K562 (cell line): ENCODE results near the gene RASIP1. TPM values are rescaled to one million over a fixed set of nuclear protein-coding genes. Genes with fewer than 3 reads are reported as not detected.

Experiments used
- ATAC-seq: fragments of 200-7000 bp; cut with Tn5 transposase; 3 replicates; pipeline ENCODE4 v1.9.1; 2020; ENCODE audit warnings: moderate library complexity
- BruUV-seq: library from RNA; stranded (reverse); fragments of 400-500 nt; replicated peaks from 2 replicates; lab custom pipeline; 2021; lab: Mats Ljungman, UMichigan
- CTCF ChIA-PET: fragments of 300-600 bp; formaldehyde crosslinking; extraction: SDS; loops from one replicate; lab custom pipeline; 2021; ENCODE audit warnings: low intra/inter-chr PET ratio; lab: Yijun Ruan, JAX
- POLR2A ChIA-PET: fragments of 300-600, 350-650 bp; sonication (Branson Sonifier 250); formaldehyde crosslinking; extraction: SDS; loops from one replicate; lab custom pipeline; 2021; ENCODE audit warnings: antibody characterized with exemption, inconsistent platforms; lab: Yijun Ruan, JAX
- DNase-seq, 4 experiments: peaks; one replicate each; pipeline versions ENCODE4 v3.0.0 to v3.0.0-alpha.2; 2011 to 2018; ENCODE audit warnings: low spot score in 3 of 4, mixed read lengths in 3 of 4; ENCODE audit errors: extremely low read depth in 1 of 4
- FAIRE-seq: peaks from 2 replicates; lab custom pipeline; 2011; peaks lifted over from hg19 to GRCh38; lab: Jason Lieb, UNC
- H2AFZ ChIP-seq: 2 replicates; pipeline ENCODE4 v1.6.0; 2011; ENCODE audit warnings: low read depth, low read length, control low read depth, inconsistent platforms
- H3K27ac ChIP-seq: fragments of 200-600 bp; 3 replicates; pipeline ENCODE4 v1.8.0; 2011; ENCODE audit warnings: low read depth, mild to moderate bottlenecking, control low read depth, inconsistent platforms, low read length, moderate library complexity, mixed read lengths; ENCODE audit errors: extremely low read depth
- H3K27me3 ChIP-seq, 2 experiments: fragments of 300-600 bp in 1 of 2; 2 replicates in 1 of 2; 3 replicates in 1 of 2; pipeline versions ENCODE4 v1.6.0 to v1.8.0; 2011; ENCODE audit warnings: inconsistent platforms in 2 of 2, low read length in 2 of 2, mild to moderate bottlenecking in 1 of 2, mixed read lengths in 1 of 2, moderate library complexity in 1 of 2; ENCODE audit not compliant: control insufficient read depth in 2 of 2, insufficient read depth in 2 of 2
- H3K36me3 ChIP-seq: fragments of 300-600 bp; 3 replicates; pipeline ENCODE4 v1.8.0; 2011; ENCODE audit warnings: mild to moderate bottlenecking, low read length, inconsistent platforms; ENCODE audit not compliant: control insufficient read depth, insufficient read depth
- H3K4me1 ChIP-seq, 2 experiments: fragments of 200-600 bp in 1 of 2; replicated peaks in 1 of 2; 2 replicates in 1 of 2; 3 replicates in 1 of 2; pipeline versions ENCODE4 v1.5.1 to v1.8.0; 2011; ENCODE audit warnings: inconsistent platforms in 2 of 2, low read length in 2 of 2, mild to moderate bottlenecking in 1 of 2, mixed read lengths in 1 of 2, moderate library complexity in 1 of 2; ENCODE audit not compliant: control insufficient read depth in 2 of 2, insufficient read depth in 2 of 2
- H3K4me2 ChIP-seq: 2 replicates; pipeline ENCODE4 v1.6.1; 2011; ENCODE audit warnings: low read length, control low read depth, inconsistent platforms, mixed read lengths; ENCODE audit not compliant: insufficient read depth
- H3K4me3 ChIP-seq: fragments of 200-600 bp; sonication (generic), shearing (Covaris generic); 2 replicates; pipeline ENCODE4 v1.5.1; 2016; ENCODE audit warnings: control low read depth, inconsistent platforms
- H3K79me2 ChIP-seq: fragments of 200-600 bp; 3 replicates; pipeline ENCODE4 v1.8.0; 2011; ENCODE audit warnings: low read length, inconsistent platforms; ENCODE audit not compliant: control insufficient read depth, insufficient read depth
- H3K9ac ChIP-seq, 2 experiments: 2 replicates each; pipeline versions ENCODE4 v1.6.0 to v1.6.1; 2011; ENCODE audit warnings: low read depth in 2 of 2, low read length in 2 of 2, control low read depth in 1 of 2, inconsistent platforms in 1 of 2, mild to moderate bottlenecking in 1 of 2, mixed read lengths in 1 of 2; ENCODE audit not compliant: insufficient read depth in 1 of 2
- H3K9me1 ChIP-seq: one replicate; pipeline ENCODE4 v1.6.0; 2011; ENCODE audit warnings: inconsistent platforms, mild to moderate bottlenecking, low read length, moderate library complexity; ENCODE audit not compliant: control insufficient read depth, insufficient read depth
- H3K9me3 ChIP-seq: replicated peaks from 2 replicates; pipeline ENCODE4 v1.5.1; 2011; ENCODE audit warnings: low read depth, low read length, inconsistent platforms; ENCODE audit not compliant: control insufficient read depth, insufficient read depth
- H4K20me1 ChIP-seq: replicated peaks from 2 replicates; pipeline ENCODE4 v1.6.1; 2011; ENCODE audit warnings: low read length, inconsistent platforms, mixed read lengths; ENCODE audit not compliant: control insufficient read depth, insufficient read depth
- ARNT ChIP-seq, 2 experiments: fragments of 450-650 bp; IDR thresholded peaks; 2 replicates each; pipeline ENCODE4 v1.6.1; 2016; ENCODE audit warnings: mild to moderate bottlenecking in 1 of 2
- FIP1L1 ChIP-seq: fragments of 200-400 bp; formaldehyde crosslinking; IDR thresholded peaks from 2 replicates; pipeline ENCODE4 v1.6.1; 2018; ENCODE audit warnings: mild to moderate bottlenecking, low read depth, low read length; ENCODE audit not compliant: poor library complexity, severe bottlenecking
- HMGN3 ChIP-seq: IDR thresholded peaks from 2 replicates; pipeline ENCODE4 v1.6.1; 2011; ENCODE audit warnings: borderline replicate concordance, low read depth, mild to moderate bottlenecking, mixed read lengths, low read length; ENCODE audit not compliant: insufficient read length; ENCODE audit errors: extremely low read depth
- KDM5B ChIP-seq: fragments of 200-600 bp; sonication (generic); IDR thresholded peaks from 2 replicates; pipeline ENCODE4 v1.6.1; 2012; ENCODE audit warnings: low read depth, mild to moderate bottlenecking, moderate library complexity, low read length, control low read depth, inconsistent platforms; ENCODE audit not compliant: insufficient replicate concordance
- L3MBTL2 ChIP-seq: fragments of 450-650 bp; IDR thresholded peaks from 2 replicates; pipeline ENCODE4 v1.6.1; 2016; ENCODE audit warnings: mild to moderate bottlenecking, moderate library complexity
- NR4A1 ChIP-seq, 2 experiments: fragments of 250-450 bp in 1 of 2; fragments of 450-650 bp in 1 of 2; sonication (Bioruptor Pico) in 1 of 2; IDR thresholded peaks; 2 replicates each; pipeline versions ENCODE4 v1.4.0 to v1.6.1; 2016 to 2020; ENCODE audit warnings: mild to moderate bottlenecking in 2 of 2, missing compliant biosample characterization in 1 of 2, missing genetic modification characterization in 1 of 2, moderate library complexity in 1 of 2
- PCBP2 ChIP-seq: fragments of 200-400 bp; formaldehyde crosslinking; IDR thresholded peaks from 2 replicates; pipeline ENCODE4 v1.6.1; 2018; ENCODE audit warnings: low read length, low read depth, mild to moderate bottlenecking, moderate library complexity; ENCODE audit not compliant: poor library complexity, severe bottlenecking
- PML ChIP-seq: IDR thresholded peaks from 2 replicates; pipeline ENCODE4 v1.6.1; 2012; ENCODE audit warnings: low read length, inconsistent platforms
- RB1 ChIP-seq: fragments of 450-650 bp; IDR thresholded peaks from 2 replicates; pipeline ENCODE4 v1.6.1; 2017; ENCODE audit warnings: low read depth, mild to moderate bottlenecking
- RBFOX2 ChIP-seq: fragments of 200-400 bp; formaldehyde crosslinking; IDR thresholded peaks from 2 replicates; pipeline ENCODE4 v1.6.1; 2017; ENCODE audit warnings: low read depth, mild to moderate bottlenecking, low read length, moderate library complexity
- SRSF1 ChIP-seq: fragments of 200-400 bp; formaldehyde crosslinking; IDR thresholded peaks from 2 replicates; pipeline ENCODE4 v1.6.1; 2017; ENCODE audit warnings: mild to moderate bottlenecking, low read depth, low read length, moderate library complexity
- STAT5B ChIP-seq: fragments of 250-450 bp; sonication (Bioruptor Pico); IDR thresholded peaks from 2 replicates; pipeline ENCODE4 v1.8.0; 2021; ENCODE audit warnings: mild to moderate bottlenecking, inconsistent platforms
- TEAD1 ChIP-seq, 2 experiments: fragments of 450-650 bp in 1 of 2; sonication (generic) in 1 of 2; formaldehyde crosslinking; IDR thresholded peaks; 2 replicates each; pipeline versions ENCODE4 v1.4.0 to v1.8.0; 2020 to 2022; ENCODE audit warnings: mild to moderate bottlenecking in 2 of 2, missing genetic modification reagents in 1 of 2
- ZBTB1 ChIP-seq: sonication (generic); formaldehyde crosslinking; IDR thresholded peaks from 2 replicates; pipeline ENCODE4 v1.8.1; 2023; ENCODE audit warnings: missing genetic modification reagents, low read depth, mild to moderate bottlenecking, borderline replicate concordance
- ZBTB7A ChIP-seq: IDR thresholded peaks from 2 replicates; pipeline ENCODE4 v1.6.1; 2011; ENCODE audit warnings: low read depth, mild to moderate bottlenecking, low read length, moderate library complexity, borderline replicate concordance; ENCODE audit not compliant: control insufficient read depth
- WGBS: fragments of 100-300 bp; shearing (Covaris generic); methylation state at CpG from one replicate; pipeline ENCODE4 v1.1.6; 2016; ENCODE audit warnings: low coverage, mixed read lengths; ENCODE audit not compliant: insufficient coverage; ENCODE audit errors: missing lambda C conversion rate; 5-methylcytosine and 5-hydroxymethylcytosine counted together
- in situ Hi-C: fragments of 300-500 bp; cut with MboI; formaldehyde crosslinking; loops from 4 replicates; pipeline ENCODE4 v1.15.0; 2018; ENCODE audit warnings: inconsistent platforms, mixed read lengths
- intact Hi-C: fragments of 100-400 bp; cut with micrococcal nuclease; formaldehyde crosslinking; loops from 2 replicates; pipeline ENCODE4 v1.14.2; 2022
- polyA plus RNA-seq, 8 experiments: library from polyadenylated mRNA; depleted of rRNA in 4 of 8; stranded (reverse) in 5 of 8; unstranded in 3 of 8; fragments of >200 nt; fragmentation: Nextera tagmentation in 2 of 8; fragmentation: Illumina TruSeq in 1 of 8; extraction: Ambion mirVana in 2 of 8; extraction: Trizol in 1 of 8; gene quantifications; 2 replicates each; pipeline versions ENCODE4 v1.2.1 to v1.2.3, GENCODE V29; 2011 to 2014; ENCODE audit warnings: inconsistent platforms in 1 of 8, missing spikeins in 1 of 8
- total RNA-seq, 7 experiments: library from RNA; depleted of rRNA in 6 of 7; stranded (reverse); fragments of >200 nt in 6 of 7; fragmentation: Illumina TruSeq in 2 of 7; extraction: Trizol in 2 of 7; gene quantifications; 2 replicates each; pipeline versions ENCODE4 v1.2.1 to v1.2.3, GENCODE V29; 2011 to 2021; ENCODE audit warnings: low replicate concordance in 1 of 7
- TF ChIP-seq, protein P1 (sequence below): fragments of 450-650 bp; IDR thresholded peaks from 2 replicates; pipeline ENCODE4 v1.7.0; 2016; ENCODE audit warnings: borderline replicate concordance
- TF ChIP-seq, protein P2 (sequence below), 2 experiments: fragments of 250-450 bp in 1 of 2; fragments of 450-650 bp in 1 of 2; sonication (Bioruptor Pico) in 1 of 2; IDR thresholded peaks; 2 replicates each; pipeline versions ENCODE4 v1.6.1 to v1.8.0; 2016 to 2021; ENCODE audit warnings: mild to moderate bottlenecking in 2 of 2, moderate library complexity in 2 of 2, missing compliant biosample characterization in 1 of 2, missing genetic modification characterization in 1 of 2

The RASIP1 gene
- total and polyA plus RNA-seq, 9 of the 15 experiments (the other 6 are each of a cell fraction or from before 2014, with no cell fraction given), result 0.20 to 4.7 (median 1.5) TPM

DNA sequence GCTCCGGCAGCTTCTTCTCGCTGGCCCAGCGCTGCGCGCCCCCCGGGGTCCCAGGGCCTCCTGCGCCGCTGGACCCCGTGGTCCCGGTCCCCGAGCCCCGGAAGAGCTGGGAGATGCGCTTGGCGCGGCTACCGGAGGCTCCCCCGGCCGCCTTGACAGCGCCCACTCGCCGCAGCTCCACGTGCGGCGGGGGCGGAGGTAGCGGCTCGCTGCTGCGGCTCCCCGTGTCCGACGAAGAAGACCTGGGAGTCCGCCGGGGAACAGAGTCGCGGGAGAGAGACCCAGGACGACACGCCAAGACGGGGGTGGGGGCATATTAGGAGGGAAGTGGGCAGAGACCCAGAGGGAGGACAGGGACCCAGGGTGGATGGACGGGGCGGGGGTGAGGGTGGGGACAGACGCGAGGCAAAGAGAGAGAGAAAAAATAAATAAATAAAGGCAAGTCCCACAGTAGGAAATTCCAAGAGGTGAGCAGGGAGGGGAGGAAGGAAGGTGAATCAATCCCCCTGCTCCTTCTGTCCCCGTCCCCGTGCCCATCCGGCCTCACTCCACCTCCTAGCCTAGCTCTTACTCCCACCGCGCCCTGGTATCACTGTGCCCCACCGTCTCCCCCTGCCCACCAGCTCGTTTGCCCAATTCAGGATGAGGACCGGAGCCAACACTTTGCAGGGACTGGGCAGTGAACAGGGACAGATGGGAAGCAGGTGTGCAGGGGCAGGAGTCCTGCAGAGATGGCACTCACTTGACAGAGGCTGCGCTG is 826 bp downstream of the RASIP1 start:
- peak overlapping the region; percentile 80 for H3K27ac ChIP-seq
- TF ChIP-seq RBFOX2, result peak; percentile 55
- TF ChIP-seq ZBTB1 (CRISPR knock-in tag), result no peak
- peak; percentile 85; the same call in 1 of the 2 replicates for TF ChIP-seq L3MBTL2
- peak; percentile 25 for TF ChIP-seq FIP1L1
- TF ChIP-seq, protein P1, sequence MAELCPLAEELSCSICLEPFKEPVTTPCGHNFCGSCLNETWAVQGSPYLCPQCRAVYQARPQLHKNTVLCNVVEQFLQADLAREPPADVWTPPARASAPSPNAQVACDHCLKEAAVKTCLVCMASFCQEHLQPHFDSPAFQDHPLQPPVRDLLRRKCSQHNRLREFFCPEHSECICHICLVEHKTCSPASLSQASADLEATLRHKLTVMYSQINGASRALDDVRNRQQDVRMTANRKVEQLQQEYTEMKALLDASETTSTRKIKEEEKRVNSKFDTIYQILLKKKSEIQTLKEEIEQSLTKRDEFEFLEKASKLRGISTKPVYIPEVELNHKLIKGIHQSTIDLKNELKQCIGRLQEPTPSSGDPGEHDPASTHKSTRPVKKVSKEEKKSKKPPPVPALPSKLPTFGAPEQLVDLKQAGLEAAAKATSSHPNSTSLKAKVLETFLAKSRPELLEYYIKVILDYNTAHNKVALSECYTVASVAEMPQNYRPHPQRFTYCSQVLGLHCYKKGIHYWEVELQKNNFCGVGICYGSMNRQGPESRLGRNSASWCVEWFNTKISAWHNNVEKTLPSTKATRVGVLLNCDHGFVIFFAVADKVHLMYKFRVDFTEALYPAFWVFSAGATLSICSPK, result no peak
- TF ChIP-seq, protein P2, sequence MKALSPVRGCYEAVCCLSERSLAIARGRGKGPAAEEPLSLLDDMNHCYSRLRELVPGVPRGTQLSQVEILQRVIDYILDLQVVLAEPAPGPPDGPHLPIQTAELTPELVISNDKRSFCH (CRISPR knock-in tag; IDR thresholded peaks at IDR 0.05), result no peak
- TF ChIP-seq, protein P2 (tag; IDR thresholded peaks at IDR 0.05), result 0 out of 2 replicates have a peak, but pooled peaks have one; percentile 62
- TF ChIP-seq ZBTB7A, result peak; percentile 3; the same call in 1 of the 2 replicates
- TF ChIP-seq PCBP2, result no peak
- TF ChIP-seq NR4A1 (CRISPR knock-in tag; IDR thresholded peaks at IDR 0.05), result no peak
- peak; percentile 15; the same call in 1 of the 2 replicates for TF ChIP-seq NR4A1 (tag; IDR thresholded peaks at IDR 0.05)
- TF ChIP-seq RB1, result no peak
- no peak for TF ChIP-seq HMGN3
- peak in 1 of 2 experiments; percentile 3; a peak in 1 of 4 replicates for TF ChIP-seq TEAD1 (CRISPR knock-in tag; IDR thresholded peaks at IDR 0.05)
- TF ChIP-seq ARNT (IDR thresholded peaks at IDR 0.05), result no peak
- no peak for TF ChIP-seq KDM5B
- TF ChIP-seq PML, result no peak
- TF ChIP-seq STAT5B (CRISPR knock-in tag), result no peak
- no peak for TF ChIP-seq SRSF1

More for the DNA sequence above, 826 bp downstream of the RASIP1 start:
- H3K4me3 ChIP-seq, result peak overlapping the region; percentile 53
- WGBS, result 14% methylated on average over 43 of the region's 51 CpGs
- H3K4me1 ChIP-seq, result peaks cover 43 to 56% of the 10 kb centered on the region in 2 experiments
- peak overlapping the region; percentile 68 to 95 for H3K9ac ChIP-seq
- no peak for FAIRE-seq
- H2AFZ ChIP-seq, result peak overlapping the region; percentile 89
- BruUV-seq, result TSS peak; percentile 79
- H3K4me2 ChIP-seq, result peak overlapping the region; percentile 89
- no peaks in the 10 kb centered on the region for H3K9me3 ChIP-seq
- ChIA-PET POLR2A (interaction anchor here (0.6 to 1.7 kb wide), 8 partner anchors 8 to 135 kb away, joined by 3 to 10 read pairs (median 6); partner anchors contain the start of genes IZUMO1, RPL18 and SPHK2), CTCF (interaction anchor here (0.6 to 1.6 kb wide), 4 partner anchors 44 to 102 kb away, joined by 3 to 5 read pairs (median 4); partner anchors contain the start of genes DBP and FUT2)
- H3K36me3 ChIP-seq, result no peaks in the 10 kb centered on the region
- H3K27me3 ChIP-seq, result no peaks in the 10 kb centered on the region
- H3K9me1 ChIP-seq, result peaks cover 3% of the 10 kb centered on the region
- intact Hi-C loops, result loop anchor here (2.0 to 5.0 kb wide), 2 partner anchors 41 to 92 kb away; partner anchors contain the start of gene CA11
- DNase-seq, result peak in 3 of 4 experiments; percentile 48 to 54 (median 48)
- ATAC-seq, result no peak
- peaks cover 8% of the 10 kb centered on the region; the same call in 2 of the 3 replicates for H3K79me2 ChIP-seq
- in situ Hi-C loops, result loop anchor here (5.0 kb wide), 1 partner anchor 92 kb away; the partner anchor contains the start of gene CA11
- no peaks in the 10 kb centered on the region for H4K20me1 ChIP-seq
